GM18499 (cell line): ENCODE data around the gene MBNL1.
"Not testable (repeated sequence)": the region's sequence is repeated elsewhere in the genome, so short reads cannot be mapped to it uniquely, and the experiment has no call there.

Experiments
- ATAC-seq: cut with Tn5 transposase; IDR thresholded peaks from one replicate; pipeline ENCODE4 v1.9.1; 2021; ENCODE audit warnings: moderate number of reproducible peaks; ENCODE audit not compliant: insufficient read depth, unreplicated experiment

The MBNL1 gene

GRCh38 chr3:152391671-152392070 is 122.9 kb downstream of the MBNL1 start:
- no peak for ATAC-seq

GRCh38 chr3:152392272-152392880 is 123.6 kb downstream of the MBNL1 start:
- ATAC-seq: no peak

- no peak for ATAC-seq
These were observed 125.5 kb downstream of the MBNL1 start for GRCh38 chr3:152394246-152394645.

- no peak for ATAC-seq
These were observed 127.0 kb downstream of the MBNL1 start for GRCh38 chr3:152395764-152396163.

GRCh38 chr3:152396867-152397266 is 128.1 kb downstream of the MBNL1 start:
- ATAC-seq: no peak

- not testable (repeated sequence) for ATAC-seq
These were observed 128.6 kb downstream of the MBNL1 start for GRCh38 chr3:152397348-152397747.

GRCh38 chr3:152398495-152398894 is 129.8 kb downstream of the MBNL1 start:
- ATAC-seq: no peak

GRCh38 chr3:152399374-152399773 is 130.6 kb downstream of the MBNL1 start:
- ATAC-seq: no peak

GRCh38 chr3:152400887-152401286 is 132.2 kb downstream of the MBNL1 start:
- no peak for ATAC-seq

GRCh38 chr3:152402695-152403451 is 134.1 kb downstream of the MBNL1 start:
- no peak for ATAC-seq

- no peak for ATAC-seq
These were observed 134.9 kb downstream of the MBNL1 start for GRCh38 chr3:152403632-152404066.

- no peak for ATAC-seq
These were observed 136.2 kb downstream of the MBNL1 start for GRCh38 chr3:152404976-152405375.

GRCh38 chr3:152405915-152406802 is 137.4 kb downstream of the MBNL1 start:
- no peak for ATAC-seq

GRCh38 chr3:152413240-152413639 is 144.5 kb downstream of the MBNL1 start:
- ATAC-seq: no peak

- no peak for ATAC-seq
These were observed 148.3 kb downstream of the MBNL1 start for GRCh38 chr3:152416808-152417580.

GRCh38 chr3:152419748-152420147 is 151.0 kb downstream of the MBNL1 start:
- no peak for ATAC-seq

GRCh38 chr3:152421162-152421561 is 152.4 kb downstream of the MBNL1 start:
- ATAC-seq: no peak

GRCh38 chr3:152426393-152426792 is 157.7 kb downstream of the MBNL1 start:
- ATAC-seq: no peak

GRCh38 chr3:152428577-152428976 is 159.8 kb downstream of the MBNL1 start:
- ATAC-seq: no peak
